K562 treated with DMSO at 1 percent for 12 hours (cell line): Measurements from ENCODE around the gene NDUFB11. TPM values are rescaled to one million over a fixed set of nuclear protein-coding genes. Genes with fewer than 3 reads are reported as not detected.

ENCODE experiments used
- total RNA-seq: library from RNA; unstranded; fragments of 300-600 nt; gene quantifications from 2 replicates; pipeline ENCODE4 v1.2.3, GENCODE V29; 2022; ENCODE audit not compliant: insufficient read depth

The NDUFB11 gene
- total RNA-seq = 170 and 286 TPM in 2 replicates

DNA sequence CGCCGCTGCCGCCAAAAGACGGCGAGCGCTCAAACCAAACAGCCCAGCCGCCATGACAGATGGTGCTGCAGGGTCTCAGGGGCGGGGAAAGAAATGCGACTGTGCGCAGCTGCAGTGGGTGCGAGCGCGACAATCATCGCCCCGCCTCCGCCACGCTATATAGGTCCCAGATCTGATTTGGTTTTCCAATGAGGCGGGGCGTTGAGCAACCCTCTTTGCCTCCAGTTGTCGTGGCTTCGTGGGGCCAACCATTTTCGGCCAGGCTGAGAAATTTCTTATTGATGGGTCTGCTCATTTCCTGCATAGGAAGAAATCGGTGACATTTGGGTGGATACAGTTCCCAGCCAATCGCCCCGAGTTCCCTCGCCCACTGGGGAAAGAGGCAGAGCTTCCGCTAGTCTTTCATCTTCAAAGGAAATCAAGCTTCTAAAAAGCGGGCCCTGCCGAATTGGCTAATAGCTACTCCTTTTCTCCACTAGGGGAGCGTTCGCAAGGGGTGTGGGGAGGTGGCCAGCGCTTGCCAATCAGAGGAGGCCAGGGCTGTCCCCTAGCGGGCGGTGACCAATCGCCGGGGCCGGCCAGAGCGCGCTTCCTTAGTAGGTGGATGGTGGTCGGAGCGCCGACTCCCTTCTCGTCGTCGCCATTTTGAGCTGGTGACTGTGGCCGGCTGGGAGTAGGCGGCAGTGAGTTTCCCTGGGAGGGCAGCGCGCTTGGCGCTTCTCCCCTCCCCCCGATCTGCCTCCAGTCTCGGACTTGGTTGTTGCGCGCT lies at the start of gene NDUFB11, which contains the start of gene RBM10:
TSS of gene NDUFB11 (minus strand) at position 77 of the 769 bp plus-strand sequence. CDS start at position 54, 23 bp downstream.
TSS of gene RBM10 (plus strand) at position 596 of the 769 bp plus-strand sequence. CDS start 2,261 bp downstream, outside the sequence.

DNA sequence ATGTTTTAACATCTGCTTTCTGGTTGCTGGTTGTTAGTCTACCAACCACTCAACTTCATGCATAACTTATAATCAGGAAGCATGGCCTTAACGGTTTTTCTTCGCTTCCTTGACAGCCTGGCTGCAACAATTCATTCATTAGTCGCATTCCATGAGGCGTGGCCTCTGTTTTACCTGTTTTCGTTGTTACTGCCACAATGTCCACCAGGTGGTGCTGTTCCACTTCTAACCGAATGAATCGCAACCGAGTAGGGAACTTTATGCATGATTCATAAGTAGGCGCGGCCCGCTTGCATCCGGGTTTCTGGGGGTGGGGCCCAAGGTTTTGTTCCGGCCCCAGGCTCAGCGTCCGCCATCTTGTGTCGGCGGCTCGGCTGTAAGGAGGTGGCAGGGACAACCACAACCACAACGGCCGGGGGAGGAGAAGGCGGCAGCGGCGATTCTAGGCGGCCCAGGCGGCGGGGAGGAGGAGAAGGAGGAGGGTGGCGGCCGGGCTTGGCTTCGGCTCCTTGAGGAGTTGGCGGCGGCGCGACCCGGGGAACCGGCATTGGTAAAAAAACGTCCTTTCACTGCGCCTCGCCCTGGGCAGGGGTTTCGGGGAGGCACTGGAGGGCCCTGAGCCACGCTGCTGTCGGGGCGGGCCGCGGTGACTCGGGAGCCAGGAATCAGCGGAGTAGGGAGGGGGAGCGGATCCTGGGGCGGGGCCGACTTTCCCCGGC lies 49.1 kb upstream of the NDUFB11 start, which contains the start of gene UBA1:
TSS of gene UBA1 (plus strand) at position 355 of the 719 bp plus-strand sequence. CDS start 4,974 bp downstream, outside the sequence.

Other genes with a start within 250 kb of the NDUFB11 start
- 1.4 and 6.8 TPM in 2 replicates for gene JADE3, start 232.3 kb downstream of the NDUFB11 start, total RNA-seq
- not detected in 2 replicates for gene RGN, start 66.3 kb downstream of the NDUFB11 start, total RNA-seq
- gene RBM10, start 519 bp upstream of the NDUFB11 start, total RNA-seq = 37.1 and 56.9 TPM in 2 replicates
- gene UBA1, start 49.1 kb upstream of the NDUFB11 start, total RNA-seq = 136 and 228 TPM in 2 replicates
- 35.8 and 71.0 TPM in 2 replicates for gene CDK16, start 74.0 kb upstream of the NDUFB11 start, total RNA-seq
- 20.3 and 28.7 TPM in 2 replicates for gene USP11, start 88.3 kb upstream of the NDUFB11 start, total RNA-seq
- not detected in 2 replicates for gene ZNF157, start 225.9 kb upstream of the NDUFB11 start, total RNA-seq